Right forelimb (tissue), 1 donor: ENCODE measurements around the gene IL17B.
A peak's percentile ranks its signal among the peaks of the same experiment; 100 is the strongest.

Experiments used
- DNase-seq: peaks from one replicate; pipeline ENCODE4 v3.0.0-alpha.2; 2018

The IL17B gene

GRCh38 chr5:149414405-149415065 is 35.4 kb upstream of the IL17B start:
- no peak for DNase-seq

- no peak for DNase-seq
Measured at GRCh38 chr5:149413477-149414210, 34.6 kb upstream of the IL17B start.

- DNase-seq: no peak
Measured at GRCh38 chr5:149412783-149413476, 33.8 kb upstream of the IL17B start.

GRCh38 chr5:149411738-149412519 is 32.8 kb upstream of the IL17B start:
- no peak for DNase-seq

GRCh38 chr5:149410721-149411432 is 31.8 kb upstream of the IL17B start:
- DNase-seq: no peak

DNA sequence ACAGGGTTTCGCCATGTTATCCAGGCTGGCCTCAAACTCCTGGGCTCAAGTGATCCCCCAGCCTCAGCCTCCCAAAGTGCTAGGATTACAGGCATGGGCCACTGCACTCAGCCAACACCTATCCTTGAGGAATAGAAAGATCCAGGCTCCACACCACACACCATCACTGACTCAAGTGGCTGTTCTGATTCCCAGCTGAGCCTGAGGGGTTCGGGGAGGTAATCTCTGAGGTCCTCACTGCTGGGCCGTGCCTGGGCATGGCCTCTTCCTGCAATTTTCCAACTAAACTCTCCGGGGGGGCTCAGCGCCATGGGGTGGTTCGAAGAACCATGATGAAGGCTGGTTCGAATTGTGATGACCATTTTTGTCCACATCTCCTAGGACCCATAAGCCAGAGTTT is 31.0 kb upstream of the IL17B start:
- no peak for DNase-seq

- DNase-seq: no peak
Measured at GRCh38 chr5:149409268-149409948, 30.3 kb upstream of the IL17B start.

- no peak for DNase-seq
Measured at GRCh38 chr5:149408252-149409099, 29.4 kb upstream of the IL17B start.

- DNase-seq: no peak
Measured at GRCh38 chr5:149407323-149408251, 28.5 kb upstream of the IL17B start.

DNA sequence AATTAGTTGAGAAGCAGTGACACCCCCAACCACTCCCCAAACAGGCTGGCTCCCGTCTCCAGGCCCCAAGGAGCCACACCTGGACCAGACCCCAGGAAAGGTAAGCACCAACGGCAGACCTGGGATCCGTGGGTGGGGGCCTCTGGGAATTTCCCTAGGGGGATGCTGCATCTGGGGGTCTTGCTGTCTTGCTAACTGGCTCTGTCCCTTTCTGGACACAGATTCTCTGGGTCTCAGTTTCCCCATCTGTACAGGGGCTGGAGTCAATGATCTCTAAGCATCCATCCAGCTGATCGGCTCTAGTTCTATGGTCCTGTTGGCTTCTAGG is 27.9 kb upstream of the IL17B start:
- DNase-seq: no peak

DNA sequence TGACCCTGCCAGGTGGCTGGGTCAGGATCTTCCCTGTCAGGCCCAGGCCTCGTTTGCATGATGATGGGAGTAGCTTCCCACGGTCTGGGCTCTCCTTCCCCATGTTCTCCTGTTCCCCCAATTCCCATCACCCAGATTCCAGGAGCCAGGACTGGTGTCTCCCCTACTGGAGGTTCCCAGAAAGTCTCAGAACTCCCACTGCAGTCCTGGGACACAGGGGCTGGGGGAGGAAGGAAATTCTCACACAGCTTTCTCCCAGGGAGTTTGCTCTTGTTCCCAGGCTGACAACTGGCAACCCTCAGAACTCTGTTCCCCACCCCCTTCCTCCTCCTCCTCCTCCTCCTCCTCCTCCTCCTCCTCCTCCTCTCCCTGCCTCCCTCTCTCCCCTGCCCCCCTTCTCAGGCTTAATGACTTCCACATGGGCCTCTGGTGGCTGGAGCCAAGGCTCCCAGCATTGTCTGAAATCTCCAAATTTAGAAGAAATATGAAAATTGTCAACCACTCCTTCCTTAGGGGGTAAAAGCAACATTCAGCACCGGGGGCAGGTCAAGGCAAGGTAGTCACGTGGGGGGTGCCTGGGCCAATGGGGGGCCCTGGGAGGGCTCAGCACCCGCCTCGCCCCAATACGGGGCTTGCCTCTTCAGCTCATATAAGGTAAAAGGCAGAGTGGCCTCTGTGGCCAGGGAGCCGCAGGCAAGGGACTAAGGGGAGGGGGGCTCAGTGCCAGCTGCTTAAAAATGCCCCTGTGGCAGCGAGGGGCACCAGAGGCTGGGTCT is 27.3 kb upstream of the IL17B start:
- peak; percentile 78 for DNase-seq

GRCh38 chr5:149405550-149406202 is 26.6 kb upstream of the IL17B start:
- no peak for DNase-seq

DNA sequence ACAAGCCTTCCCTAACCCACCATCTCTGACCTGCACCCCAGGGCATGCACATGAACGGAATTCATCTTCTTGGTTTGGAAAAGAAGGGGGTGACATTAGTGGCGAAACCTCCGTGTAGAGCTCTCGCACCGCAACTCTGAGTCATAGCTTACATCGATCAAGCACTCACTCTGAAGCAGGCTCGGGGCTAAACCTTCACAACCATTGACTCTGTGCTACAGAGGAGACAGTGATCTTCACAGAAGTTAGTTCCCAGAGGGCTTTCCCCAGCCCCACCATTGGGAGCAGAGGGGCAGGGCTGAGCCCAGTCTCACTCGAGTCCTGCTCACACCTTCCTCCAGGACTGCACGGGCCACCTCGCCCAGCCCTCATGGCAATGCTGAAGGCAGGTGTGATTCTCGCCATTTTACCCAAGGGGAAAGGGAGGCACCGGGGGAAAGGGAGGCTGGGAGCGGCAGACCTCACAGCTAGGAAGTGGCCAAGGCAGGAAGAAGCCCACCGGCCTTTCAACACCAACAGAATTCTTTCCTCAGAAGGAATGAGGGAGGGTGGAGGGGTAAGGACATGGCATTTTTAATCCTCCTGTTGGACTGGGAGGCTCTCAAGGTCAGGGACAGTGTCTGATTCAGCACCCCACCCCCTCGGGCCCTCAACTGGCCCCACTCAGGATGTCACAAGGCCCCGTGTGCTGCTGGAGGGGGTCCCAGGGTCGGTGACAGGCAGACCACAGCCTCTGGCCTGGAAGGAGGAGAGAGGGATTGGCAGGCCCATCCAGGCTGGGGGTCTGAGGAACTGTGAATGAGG is 25.9 kb upstream of the IL17B start:
- DNase-seq: no peak

DNA sequence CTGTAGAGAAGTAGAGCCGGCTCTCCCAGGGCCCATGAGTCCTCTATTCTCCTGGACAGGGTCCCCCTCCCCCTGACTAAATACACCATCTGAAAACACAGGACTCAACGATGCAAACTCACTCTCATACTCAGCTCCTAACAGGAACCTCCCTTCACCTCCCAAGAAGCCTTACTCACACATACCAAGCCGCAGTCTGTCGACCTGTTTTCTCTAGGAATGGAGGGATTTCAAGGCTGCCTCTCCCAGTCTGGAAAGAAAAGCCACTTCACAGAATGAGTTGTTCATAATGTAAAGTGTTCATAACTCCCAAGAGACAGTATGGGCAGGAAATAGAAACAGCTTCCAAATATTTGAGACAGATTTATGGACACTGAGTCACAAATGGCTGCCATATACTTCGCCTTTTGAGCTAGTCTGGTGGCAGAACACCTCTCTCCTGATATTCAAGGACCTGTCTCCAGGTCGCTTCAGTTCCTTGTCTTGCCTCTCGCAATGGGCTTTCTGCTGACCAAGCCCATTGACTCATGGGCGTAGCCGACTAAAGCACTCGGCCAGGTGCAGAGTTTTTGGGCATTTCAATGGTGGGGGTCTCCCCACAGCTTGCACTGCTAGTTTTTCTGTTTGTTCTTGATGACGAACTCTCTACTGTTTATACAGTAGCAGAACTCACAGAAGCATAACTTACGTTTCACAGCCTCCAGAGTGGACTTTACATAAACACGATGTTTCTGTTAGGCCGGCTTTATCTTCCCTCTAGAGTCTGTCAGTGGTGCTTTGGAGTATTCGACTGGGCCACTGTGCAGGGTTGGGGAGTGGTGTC is 25.0 kb upstream of the IL17B start:
- no peak for DNase-seq

GRCh38 chr5:149402291-149402690 is 23.2 kb upstream of the IL17B start:
- no peak for DNase-seq

DNA sequence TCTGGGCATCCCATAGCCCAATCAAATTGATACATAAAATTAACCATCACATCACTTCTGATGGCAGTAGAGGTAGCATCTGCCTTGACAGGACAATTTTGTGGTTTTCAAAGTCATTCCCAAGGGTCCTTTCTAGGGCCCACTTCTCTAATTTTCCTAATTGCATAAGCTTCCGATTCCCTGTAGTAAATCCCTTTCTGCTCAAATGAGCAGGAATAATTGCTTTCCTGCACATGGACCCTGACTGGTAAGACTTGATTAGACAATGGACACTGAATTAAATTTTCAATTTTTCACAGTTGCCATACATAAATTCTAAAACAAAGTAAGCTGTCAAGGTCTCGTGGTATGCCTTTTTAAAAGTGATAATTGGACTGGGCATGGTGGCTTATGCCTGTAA is 22.0 kb upstream of the IL17B start:
- no peak for DNase-seq

DNA sequence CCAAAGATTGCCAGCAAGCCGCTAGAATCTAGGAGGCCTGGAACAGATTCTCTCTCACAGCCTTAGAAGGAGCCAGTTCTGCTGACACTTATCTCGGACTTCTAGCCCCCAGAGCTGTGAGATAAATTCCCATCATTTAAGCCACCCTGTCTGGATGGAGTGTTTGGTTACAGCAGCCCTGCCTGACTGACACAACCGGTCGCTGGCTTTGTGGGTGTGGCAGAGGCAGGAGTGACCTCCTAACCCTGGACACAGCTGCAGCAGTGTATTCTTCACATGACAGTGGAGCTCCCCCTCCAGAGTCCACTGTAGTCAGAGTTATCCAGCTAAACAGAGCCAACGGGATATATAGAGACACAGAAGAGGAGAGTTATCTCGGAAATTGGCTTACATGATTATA is 21.2 kb upstream of the IL17B start:
- no peak for DNase-seq
